CD14-positive monocyte (primary cell): ENCODE measurements around the gene THSD7A. TPM values are rescaled to one million over a fixed set of nuclear protein-coding genes. Genes with fewer than 3 reads are reported as not detected.

Experiments used
- DNase-seq, 3 donors: peaks; one replicate each; pipeline ENCODE4 v3.0.0-alpha.2; 2011 to 2022
- H2AFZ ChIP-seq: 2 replicates; pipeline ENCODE4 v1.6.0; 2012; ENCODE audit warnings: mild to moderate bottlenecking, low read depth, low read length, inconsistent platforms; ENCODE audit not compliant: insufficient read depth, poor library complexity, severe bottlenecking
- H3K27ac ChIP-seq, 2 donors: 1 replicate in 1 of 2; 2 replicates in 1 of 2; pipeline ENCODE4 v1.5.1; 2012 to 2013; ENCODE audit warnings: low read length in 2 of 2, control low read depth in 1 of 2, inconsistent platforms in 1 of 2, low read depth in 1 of 2, mild to moderate bottlenecking in 1 of 2
- H3K27me3 ChIP-seq, 2 donors: one replicate each; pipeline versions ENCODE4 v1.6.0 to v1.6.1; 2011 to 2013; ENCODE audit warnings: low read length in 2 of 2; ENCODE audit not compliant: control insufficient read depth in 2 of 2, insufficient read depth in 2 of 2
- H3K36me3 ChIP-seq, 2 donors: replicated peaks in 1 of 2; 1 replicate in 1 of 2; 2 replicates in 1 of 2; pipeline versions ENCODE4 v1.5.1 to v1.6.1; 2012 to 2013; ENCODE audit warnings: low read length in 2 of 2, control low read depth in 1 of 2, inconsistent platforms in 1 of 2, mild to moderate bottlenecking in 1 of 2; ENCODE audit not compliant: insufficient read depth in 2 of 2, control insufficient read depth in 1 of 2
- H3K4me1 ChIP-seq, 2 donors: 1 replicate in 1 of 2; 2 replicates in 1 of 2; pipeline versions ENCODE4 v1.5.1 to v1.6.1; 2012 to 2013; ENCODE audit warnings: low read length in 2 of 2, control low read depth in 1 of 2, inconsistent platforms in 1 of 2, mild to moderate bottlenecking in 1 of 2, moderate library complexity in 1 of 2; ENCODE audit not compliant: insufficient read depth in 2 of 2, control insufficient read depth in 1 of 2
- H3K4me2 ChIP-seq: replicated peaks from 2 replicates; pipeline ENCODE3; 2012; ENCODE audit warnings: low read length, moderate library complexity, mild to moderate bottlenecking; ENCODE audit not compliant: poor library complexity, severe bottlenecking; ENCODE audit errors: extremely low read depth
- H3K4me3 ChIP-seq, 3 experiments: fragments of 200-600 bp in 1 of 3; sonication (generic) in 1 of 3; replicated peaks in 1 of 3; 1 replicate in 2 of 3; 2 replicates in 1 of 3; pipeline ENCODE4 v1.5.1; 2011 to 2013; ENCODE audit warnings: low read length in 3 of 3, mild to moderate bottlenecking in 3 of 3, control low read depth in 2 of 3, low read depth in 2 of 3, inconsistent platforms in 1 of 3, moderate library complexity in 1 of 3
- H3K79me2 ChIP-seq: 2 replicates; pipeline ENCODE4 v1.6.0; 2012; ENCODE audit warnings: mild to moderate bottlenecking, control low read depth, inconsistent platforms, low read length, moderate library complexity; ENCODE audit not compliant: insufficient read depth
- H3K9ac ChIP-seq: 2 replicates; pipeline ENCODE4 v1.6.0; 2017; ENCODE audit warnings: low read length, mild to moderate bottlenecking; ENCODE audit not compliant: insufficient read depth, poor library complexity, severe bottlenecking
- H3K9me3 ChIP-seq, 2 donors: replicated peaks in 1 of 2; 1 replicate in 1 of 2; 2 replicates in 1 of 2; pipeline versions ENCODE4 v1.5.1 to v1.6.1; 2012 to 2013; ENCODE audit warnings: low read length in 2 of 2, control low read depth in 1 of 2; ENCODE audit not compliant: control insufficient read depth in 1 of 2, insufficient read depth in 1 of 2
- H4K20me1 ChIP-seq: 2 replicates; pipeline ENCODE4 v1.6.0; 2012; ENCODE audit warnings: mild to moderate bottlenecking, low read length, control low read depth, moderate library complexity; ENCODE audit not compliant: insufficient read depth
- H3K27ac Mint-ChIP-seq, 7 donors: one replicate each; pipeline ENCODE4 v1.8.0; 2020; ENCODE audit warnings: mild to moderate bottlenecking in 7 of 7, mixed read lengths in 7 of 7, moderate library complexity in 6 of 7, inconsistent platforms in 2 of 7
- H3K27me3 Mint-ChIP-seq, 3 donors: one replicate each; pipeline ENCODE4 v1.8.0; 2021 to 2022; ENCODE audit warnings: low read depth in 3 of 3, mild to moderate bottlenecking in 3 of 3, mixed read lengths in 3 of 3, moderate library complexity in 3 of 3, inconsistent platforms in 1 of 3
- H3K36me3 Mint-ChIP-seq, 2 donors: one replicate each; pipeline ENCODE4 v1.8.0; 2020; ENCODE audit warnings: mixed read lengths in 2 of 2, inconsistent platforms in 1 of 2, mild to moderate bottlenecking in 1 of 2
- H3K4me1 Mint-ChIP-seq: one replicate; pipeline ENCODE4 v1.8.0; 2020; ENCODE audit warnings: mild to moderate bottlenecking, mixed read lengths
- H3K4me3 Mint-ChIP-seq, 2 donors: one replicate each; pipeline ENCODE4 v1.8.0; 2020; ENCODE audit warnings: mild to moderate bottlenecking in 2 of 2, mixed read lengths in 2 of 2, moderate library complexity in 1 of 2
- H3K9me3 Mint-ChIP-seq, 7 donors: one replicate each; pipeline ENCODE4 v1.8.0; 2020 to 2022; ENCODE audit warnings: mixed read lengths in 7 of 7, mild to moderate bottlenecking in 6 of 7, moderate library complexity in 6 of 7, inconsistent platforms in 2 of 7
- CTCF ChIP-seq: fragments of 200-600 bp; IDR thresholded peaks from one replicate; pipeline ENCODE4 v1.8.0; 2022; ENCODE audit warnings: antibody characterized with exemption, mild to moderate bottlenecking
- WGBS: methylation state at CpG from one replicate; pipeline ENCODE4 v1.1.5; 2013; ENCODE audit warnings: missing lambda C conversion rate; ENCODE audit not compliant: insufficient coverage; 5-methylcytosine and 5-hydroxymethylcytosine counted together
- intact Hi-C, 2 donors: fragments of 100-400 bp; cut with micrococcal nuclease; formaldehyde crosslinking; loops; one replicate each; pipeline versions ENCODE4 v1.15.0 to v1.15.1; 2023
- polyA plus RNA-seq, 3 donors: library from polyadenylated mRNA; depleted of rRNA in 1 of 3; unstranded in 2 of 3; stranded (reverse) in 1 of 3; fragments of 300-500 nt in 2 of 3; fragments of >200 nt in 1 of 3; fragmentation: Illumina TruSeq in 2 of 3; gene quantifications; 1 replicate in 2 of 3; 2 replicates in 1 of 3; pipeline ENCODE4 v1.2.3, GENCODE V29; 2012 to 2021

Gene THSD7A
- polyA plus RNA-seq, 3 donors, result under 0.01 TPM; not detected in 2

GRCh38 chr7:11748884-11749283 is 83.1 kb downstream of the THSD7A start:
- Histone ChIP-seq H3K4me2 (no peak overlapping the region), H3K27me3 (no peaks in the 10 kb centered on the region), H3K4me3 (no peak overlapping the region), H3K36me3 (no peaks in the 10 kb centered on the region), H2AFZ (no peak overlapping the region), H3K9me3 (no peaks in the 10 kb centered on the region), H3K9ac (no peak overlapping the region), H3K79me2 (no peaks in the 10 kb centered on the region), H3K27ac (no peak overlapping the region), H3K4me1 (no peaks in the 10 kb centered on the region), H4K20me1 (no peaks in the 10 kb centered on the region)
- no peak for DNase-seq
- Mint-ChIP-seq H3K4me3 (no peak overlapping the region), H3K9me3 (peaks cover 0 to 6% (median 1%) of the 10 kb centered on the region in 7 donors), H3K27ac (no peak overlapping the region), H3K36me3 (no peaks in the 10 kb centered on the region), H3K4me1 (no peaks in the 10 kb centered on the region), H3K27me3 (no peaks in the 10 kb centered on the region)
- no peak for TF ChIP-seq CTCF
- WGBS, result 88% methylated on average over 4 of the region's 6 CpGs
- intact Hi-C loops, result no loop called here

- H4K20me1 ChIP-seq, result no peaks in the 10 kb centered on the region
- no peak overlapping the region for H3K27ac Mint-ChIP-seq
- no peaks in the 10 kb centered on the region for H3K4me1 Mint-ChIP-seq
- no peaks in the 10 kb centered on the region for H3K27me3 ChIP-seq
- WGBS, result 60% methylated on average over 1 of the region's 4 CpGs
- H3K79me2 ChIP-seq, result no peaks in the 10 kb centered on the region
- H3K36me3 ChIP-seq, result no peaks in the 10 kb centered on the region
- no peak overlapping the region for H3K4me2 ChIP-seq
- no peak for TF ChIP-seq CTCF
- no peak overlapping the region for H3K9ac ChIP-seq
- H3K9me3 ChIP-seq, result no peaks in the 10 kb centered on the region
- H3K36me3 Mint-ChIP-seq, result no peaks in the 10 kb centered on the region
- H3K9me3 Mint-ChIP-seq, result peaks cover 0 to 6% (median 1%) of the 10 kb centered on the region in 7 donors
- no peaks in the 10 kb centered on the region for H3K27me3 Mint-ChIP-seq
- no peak overlapping the region for H3K4me3 Mint-ChIP-seq
- no peak overlapping the region for H2AFZ ChIP-seq
- no peak overlapping the region for H3K27ac ChIP-seq
- no peak overlapping the region for H3K4me3 ChIP-seq
- intact Hi-C loops, result no loop called here
- DNase-seq, result no peak
- no peaks in the 10 kb centered on the region for H3K4me1 ChIP-seq
These were observed 84.1 kb downstream of the THSD7A start for GRCh38 chr7:11747715-11748485.
